HepG2 (cell line): ENCODE data around the gene CD300A. TPM values are rescaled to one million over a fixed set of nuclear protein-coding genes. Genes with fewer than 3 reads are reported as not detected.

Experiments
- ARNT2 ChIP-seq: sonication (generic); formaldehyde crosslinking; IDR thresholded peaks from 2 replicates; pipeline ENCODE4 v1.8.0; 2022; ENCODE audit warnings: mild to moderate bottlenecking, low read depth, missing genetic modification reagents, moderate library complexity
- ATF1 ChIP-seq: IDR thresholded peaks from 2 replicates; pipeline ENCODE4 v1.6.1; 2016; ENCODE audit warnings: mild to moderate bottlenecking, control low read depth
- CREB3 ChIP-seq: sonication (generic); formaldehyde crosslinking; IDR thresholded peaks from 2 replicates; pipeline ENCODE4 v1.5.0; 2020; ENCODE audit warnings: missing genetic modification reagents
- FOXC1 ChIP-seq: sonication (generic); formaldehyde crosslinking; IDR thresholded peaks from 2 replicates; pipeline ENCODE4 v1.8.0; 2022; ENCODE audit warnings: mild to moderate bottlenecking, missing genetic modification reagents, borderline replicate concordance
- HMGA1 ChIP-seq: sonication (generic); formaldehyde crosslinking; conservative IDR thresholded peaks from 2 replicates; pipeline ENCODE4 v1.4.0; 2020; ENCODE audit warnings: missing genetic modification reagents
- HOXA3 ChIP-seq: sonication (generic); formaldehyde crosslinking; IDR thresholded peaks from 2 replicates; pipeline ENCODE4 v1.5.0; 2020; ENCODE audit warnings: missing genetic modification reagents
- KDM6A ChIP-seq: IDR thresholded peaks from 2 replicates; pipeline ENCODE4 v1.6.1; 2016; ENCODE audit warnings: low read depth
- KLF15 ChIP-seq: sonication (generic); formaldehyde crosslinking; IDR thresholded peaks from 2 replicates; pipeline ENCODE4 v1.8.1; 2023; ENCODE audit warnings: borderline replicate concordance, mild to moderate bottlenecking, inconsistent platforms, missing genetic modification reagents, mixed read lengths
- MTA1 ChIP-seq: sonication (generic); formaldehyde crosslinking; IDR thresholded peaks from 2 replicates; pipeline ENCODE4 v1.4.0; 2020; ENCODE audit warnings: missing genetic modification reagents, mild to moderate bottlenecking, borderline replicate concordance
- MXI1 ChIP-seq: IDR thresholded peaks from 3 replicates; pipeline ENCODE4 v1.6.1; 2012; ENCODE audit warnings: low read depth, low read length, inconsistent platforms, borderline replicate concordance
- NFE2 ChIP-seq: sonication (generic); formaldehyde crosslinking; IDR thresholded peaks from 2 replicates; pipeline ENCODE4 v1.4.0; 2020; ENCODE audit warnings: missing genetic modification reagents
- NFE2L1 ChIP-seq: sonication (generic); formaldehyde crosslinking; IDR thresholded peaks from 2 replicates; pipeline ENCODE4 v1.4.0; 2020; ENCODE audit warnings: missing genetic modification reagents, mild to moderate bottlenecking, borderline replicate concordance
- NKX3-1 ChIP-seq: sonication (generic); formaldehyde crosslinking; IDR thresholded peaks from 2 replicates; pipeline ENCODE4 v1.5.0; 2020; ENCODE audit warnings: missing genetic modification reagents
- NRL ChIP-seq: sonication (generic); formaldehyde crosslinking; IDR thresholded peaks from 2 replicates; pipeline ENCODE4 v1.5.0; 2020; ENCODE audit warnings: missing genetic modification reagents, mild to moderate bottlenecking, moderate library complexity, borderline replicate concordance
- PBX3 ChIP-seq: sonication (generic); formaldehyde crosslinking; IDR thresholded peaks from 2 replicates; pipeline ENCODE4 v1.8.1; 2023; ENCODE audit warnings: missing genetic modification reagents, inconsistent platforms, borderline replicate concordance
- SYNCRIP ChIP-seq: fragments of 200-400 bp; formaldehyde crosslinking; IDR thresholded peaks from 2 replicates; pipeline ENCODE4 v1.6.1; 2018; ENCODE audit warnings: mild to moderate bottlenecking, low read depth, low read length; ENCODE audit not compliant: insufficient read depth
- TP53 ChIP-seq: sonication (generic); formaldehyde crosslinking; conservative IDR thresholded peaks from 2 replicates; pipeline ENCODE4 v1.4.0; 2020; ENCODE audit warnings: missing genetic modification reagents
- ZBTB21 ChIP-seq: sonication (generic); formaldehyde crosslinking; IDR thresholded peaks from 2 replicates; pipeline ENCODE4 v1.4.0; 2020; ENCODE audit warnings: missing genetic modification reagents
- ZNF101 ChIP-seq: sonication (generic); formaldehyde crosslinking; IDR thresholded peaks from 2 replicates; pipeline ENCODE4 v1.4.0; 2020; ENCODE audit warnings: mild to moderate bottlenecking, low read depth, missing genetic modification reagents, borderline replicate concordance
- ZNF160 ChIP-seq: sonication (generic); formaldehyde crosslinking; IDR thresholded peaks from 2 replicates; pipeline ENCODE4 v1.8.0; 2022; ENCODE audit warnings: mild to moderate bottlenecking, inconsistent platforms, missing genetic modification reagents
- ZNF619 ChIP-seq: sonication (generic); formaldehyde crosslinking; IDR thresholded peaks from 2 replicates; pipeline ENCODE4 v1.4.0; 2020; ENCODE audit warnings: mild to moderate bottlenecking, missing genetic modification reagents
- ZNF788 ChIP-seq: sonication (generic); formaldehyde crosslinking; IDR thresholded peaks from 2 replicates; pipeline ENCODE4 v1.5.0; 2020; ENCODE audit warnings: mild to moderate bottlenecking, missing genetic modification reagents, borderline replicate concordance
- polyA plus RNA-seq, 8 experiments: library from polyadenylated mRNA; depleted of rRNA in 3 of 8; stranded (reverse) in 7 of 8; unstranded in 1 of 8; fragments of >200 nt; fragmentation: Illumina TruSeq in 4 of 8; extraction: Trizol in 4 of 8; gene quantifications; 2 replicates each; pipeline versions ENCODE4 v1.2.1 to v1.2.3, GENCODE V29; 2011 to 2016; ENCODE audit warnings: low read depth in 4 of 8, missing spikeins in 1 of 8, mixed read lengths in 1 of 8; ENCODE audit not compliant: insufficient read depth in 1 of 8
- total RNA-seq, 5 experiments: library from RNA; depleted of rRNA; stranded (reverse); fragments of >200 nt; fragmentation: Illumina TruSeq; extraction: Trizol; gene quantifications; 2 replicates each; pipeline ENCODE4 v1.2.3, GENCODE V29; 2016; ENCODE audit warnings: low read depth in 1 of 5
- TF ChIP-seq, protein P1 (sequence below): sonication (generic); formaldehyde crosslinking; IDR thresholded peaks from 2 replicates; pipeline ENCODE4 v1.5.0; 2020; ENCODE audit warnings: mild to moderate bottlenecking, missing genetic modification reagents
- TF ChIP-seq, protein P2 (sequence below), 2 experiments: sonication (generic) in 1 of 2; formaldehyde crosslinking in 1 of 2; IDR thresholded peaks; 2 replicates each; pipeline versions ENCODE4 v1.5.1 to v1.6.1; 2011 to 2020; ENCODE audit warnings: borderline replicate concordance in 1 of 2, low read depth in 1 of 2, low read length in 1 of 2, mild to moderate bottlenecking in 1 of 2, missing genetic modification reagents in 1 of 2, moderate library complexity in 1 of 2

The CD300A gene
- total and polyA plus RNA-seq, 2 of the 13 experiments (the other 11 are each of a cell fraction or from before 2014, with no cell fraction given): not detected

DNA sequence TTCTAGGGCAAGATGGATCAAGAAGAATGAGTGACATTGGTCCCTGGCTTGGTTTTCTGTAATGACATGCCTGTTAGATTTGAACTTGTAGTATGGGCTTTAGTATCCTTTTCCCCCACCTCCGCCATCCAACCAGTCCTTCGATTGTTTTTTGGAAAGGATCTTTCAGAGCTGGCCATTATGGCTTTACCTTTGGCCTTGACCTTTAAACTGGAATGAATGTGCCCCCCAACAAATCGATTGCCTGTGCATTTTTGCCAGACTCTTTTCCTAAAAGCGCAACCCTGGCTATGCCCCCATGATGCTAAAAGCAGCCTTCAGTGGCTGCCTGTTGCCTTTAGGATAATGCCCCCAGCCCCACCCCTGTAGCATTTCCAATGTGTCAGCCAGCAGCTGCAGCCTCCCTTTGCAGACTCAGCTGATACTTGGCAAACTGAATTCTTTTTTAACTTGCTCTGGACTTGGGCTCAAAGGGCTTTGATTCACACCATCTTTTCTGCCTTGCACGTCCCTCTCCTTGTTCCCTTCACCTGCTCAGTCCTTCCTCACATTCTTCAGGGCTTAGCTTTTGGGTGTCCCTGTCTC is 30.6 kb upstream of the CD300A start (continued):
- TF ChIP-seq NFE2 (no peak), FOXC1 (no peak), CREB3 (CRISPR knock-in tag) (no peak), TP53 (CRISPR knock-in tag) (no peak), ARNT2 (CRISPR knock-in tag) (no peak), MXI1 (no peak), PBX3 (no peak), ZNF788 (CRISPR knock-in tag) (no peak), KDM6A (no peak), SYNCRIP (no peak), NRL (CRISPR knock-in tag) (no peak), HMGA1 (CRISPR knock-in tag) (no peak), KLF15 (no peak), ZNF160 (CRISPR knock-in tag) (no peak), NFE2L1 (CRISPR knock-in tag) (no peak), ZNF619 (CRISPR knock-in tag) (no peak), ATF1 (no peak), HOXA3 (CRISPR knock-in tag) (no peak), MTA1 (CRISPR knock-in tag) (no peak), NKX3-1 (no peak), ZBTB21 (CRISPR knock-in tag) (no peak), ZNF101 (CRISPR knock-in tag) (no peak)
- TF ChIP-seq, protein P1, sequence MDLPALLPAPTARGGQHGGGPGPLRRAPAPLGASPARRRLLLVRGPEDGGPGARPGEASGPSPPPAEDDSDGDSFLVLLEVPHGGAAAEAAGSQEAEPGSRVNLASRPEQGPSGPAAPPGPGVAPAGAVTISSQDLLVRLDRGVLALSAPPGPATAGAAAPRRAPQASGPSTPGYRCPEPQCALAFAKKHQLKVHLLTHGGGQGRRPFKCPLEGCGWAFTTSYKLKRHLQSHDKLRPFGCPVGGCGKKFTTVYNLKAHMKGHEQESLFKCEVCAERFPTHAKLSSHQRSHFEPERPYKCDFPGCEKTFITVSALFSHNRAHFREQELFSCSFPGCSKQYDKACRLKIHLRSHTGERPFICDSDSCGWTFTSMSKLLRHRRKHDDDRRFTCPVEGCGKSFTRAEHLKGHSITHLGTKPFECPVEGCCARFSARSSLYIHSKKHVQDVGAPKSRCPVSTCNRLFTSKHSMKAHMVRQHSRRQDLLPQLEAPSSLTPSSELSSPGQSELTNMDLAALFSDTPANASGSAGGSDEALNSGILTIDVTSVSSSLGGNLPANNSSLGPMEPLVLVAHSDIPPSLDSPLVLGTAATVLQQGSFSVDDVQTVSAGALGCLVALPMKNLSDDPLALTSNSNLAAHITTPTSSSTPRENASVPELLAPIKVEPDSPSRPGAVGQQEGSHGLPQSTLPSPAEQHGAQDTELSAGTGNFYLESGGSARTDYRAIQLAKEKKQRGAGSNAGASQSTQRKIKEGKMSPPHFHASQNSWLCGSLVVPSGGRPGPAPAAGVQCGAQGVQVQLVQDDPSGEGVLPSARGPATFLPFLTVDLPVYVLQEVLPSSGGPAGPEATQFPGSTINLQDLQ: no peak
- TF ChIP-seq, protein P2, sequence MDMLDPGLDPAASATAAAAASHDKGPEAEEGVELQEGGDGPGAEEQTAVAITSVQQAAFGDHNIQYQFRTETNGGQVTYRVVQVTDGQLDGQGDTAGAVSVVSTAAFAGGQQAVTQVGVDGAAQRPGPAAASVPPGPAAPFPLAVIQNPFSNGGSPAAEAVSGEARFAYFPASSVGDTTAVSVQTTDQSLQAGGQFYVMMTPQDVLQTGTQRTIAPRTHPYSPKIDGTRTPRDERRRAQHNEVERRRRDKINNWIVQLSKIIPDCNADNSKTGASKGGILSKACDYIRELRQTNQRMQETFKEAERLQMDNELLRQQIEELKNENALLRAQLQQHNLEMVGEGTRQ (IDR thresholded peaks at IDR 0.05; ENCODE audit: low read depth, low read length): no peak
- TF ChIP-seq, protein P2 (CRISPR knock-in tag; IDR thresholded peaks at IDR 0.05; ENCODE audit: borderline replicate concordance): no peak
